HepG2 (cell line): ENCODE results near the gene TMEM139. TPM values are rescaled to one million over a fixed set of nuclear protein-coding genes. Genes with fewer than 3 reads are reported as not detected.

ENCODE experiments used
- ATF3 ChIP-seq: sonication (generic); formaldehyde crosslinking; IDR thresholded peaks from 2 replicates; pipeline ENCODE4 v1.4.0; 2020; ENCODE audit warnings: missing genetic modification reagents
- ELF3 ChIP-seq: IDR thresholded peaks from 2 replicates; pipeline ENCODE4 v1.6.1; 2016; ENCODE audit warnings: missing genetic modification reagents, missing compliant biosample characterization
- FOXA3 ChIP-seq: IDR thresholded peaks from 2 replicates; pipeline ENCODE4 v1.6.1; 2016; ENCODE audit warnings: missing genetic modification reagents, missing compliant biosample characterization
- MAX ChIP-seq: IDR thresholded peaks from 2 replicates; pipeline ENCODE4 v1.6.1; 2012; ENCODE audit warnings: inconsistent platforms
- NFE2L1 ChIP-seq: sonication (generic); formaldehyde crosslinking; IDR thresholded peaks from 2 replicates; pipeline ENCODE4 v1.4.0; 2020; ENCODE audit warnings: missing genetic modification reagents, mild to moderate bottlenecking, borderline replicate concordance
- NFYB ChIP-seq: sonication (generic); formaldehyde crosslinking; IDR thresholded peaks from 2 replicates; pipeline ENCODE4 v1.4.0; 2020; ENCODE audit warnings: missing genetic modification reagents
- NRL ChIP-seq: sonication (generic); formaldehyde crosslinking; IDR thresholded peaks from 2 replicates; pipeline ENCODE4 v1.5.0; 2020; ENCODE audit warnings: missing genetic modification reagents, mild to moderate bottlenecking, moderate library complexity, borderline replicate concordance
- RARA ChIP-seq: IDR thresholded peaks from 2 replicates; pipeline ENCODE4 v1.6.1; 2016; ENCODE audit warnings: missing genetic modification reagents, missing compliant biosample characterization
- RFX3 ChIP-seq: IDR thresholded peaks from 2 replicates; pipeline ENCODE4 v1.6.1; 2016; ENCODE audit warnings: missing biosample characterization, missing genetic modification reagents
- SALL2 ChIP-seq: sonication (generic); formaldehyde crosslinking; IDR thresholded peaks from 2 replicates; pipeline ENCODE4 v1.8.1; 2023; ENCODE audit warnings: mild to moderate bottlenecking, missing genetic modification reagents, inconsistent platforms
- SOX13 ChIP-seq, 3 experiments: fragments of 450-650 bp in 1 of 3; sonication (generic) in 1 of 3; formaldehyde crosslinking in 1 of 3; IDR thresholded peaks in 2 of 3; conservative IDR thresholded peaks in 1 of 3; 2 replicates each; pipeline versions ENCODE4 v1.5.0 to v1.6.1; 2016 to 2020; ENCODE audit warnings: antibody characterized with exemption in 1 of 3, mild to moderate bottlenecking in 1 of 3, missing compliant biosample characterization in 1 of 3, missing genetic modification reagents in 1 of 3, moderate library complexity in 1 of 3
- SP140L ChIP-seq: sonication (generic); formaldehyde crosslinking; IDR thresholded peaks from 2 replicates; pipeline ENCODE4 v1.4.0; 2020; ENCODE audit warnings: missing genetic modification reagents, borderline replicate concordance
- SRSF1 ChIP-seq: fragments of 200-400 bp; formaldehyde crosslinking; optimal IDR thresholded peaks from 2 replicates; pipeline ENCODE3; 2017; ENCODE audit warnings: mild to moderate bottlenecking, low read depth, low read length, moderate library complexity
- TRIM22 ChIP-seq: fragments of 450-650 bp; IDR thresholded peaks from 2 replicates; pipeline ENCODE4 v1.6.1; 2017
- YEATS2 ChIP-seq: sonication (generic); formaldehyde crosslinking; IDR thresholded peaks from 2 replicates; pipeline ENCODE4 v1.4.0; 2020; ENCODE audit warnings: missing genetic modification reagents, borderline replicate concordance
- ZC3H13 ChIP-seq: sonication (generic); formaldehyde crosslinking; IDR thresholded peaks from 2 replicates; pipeline ENCODE4 v1.8.1; 2023; ENCODE audit warnings: mild to moderate bottlenecking, missing genetic modification reagents, moderate library complexity
- ZGPAT ChIP-seq: IDR thresholded peaks from 2 replicates; pipeline ENCODE4 v1.6.1; 2016; ENCODE audit warnings: mild to moderate bottlenecking
- ZNF160 ChIP-seq: sonication (generic); formaldehyde crosslinking; IDR thresholded peaks from 2 replicates; pipeline ENCODE4 v1.8.0; 2022; ENCODE audit warnings: mild to moderate bottlenecking, inconsistent platforms, missing genetic modification reagents
- ZNF30 ChIP-seq: sonication (generic); formaldehyde crosslinking; IDR thresholded peaks from 2 replicates; pipeline ENCODE4 v1.5.0; 2020; ENCODE audit warnings: mild to moderate bottlenecking, missing genetic modification reagents
- ZNF350 ChIP-seq: sonication (generic); formaldehyde crosslinking; IDR thresholded peaks from 2 replicates; pipeline ENCODE4 v1.4.0; 2020; ENCODE audit warnings: mild to moderate bottlenecking, low read depth, missing genetic modification reagents, borderline replicate concordance
- ZNF382 ChIP-seq: sonication (generic); formaldehyde crosslinking; IDR thresholded peaks from 2 replicates; pipeline ENCODE4 v1.5.0; 2020; ENCODE audit warnings: missing genetic modification reagents, mild to moderate bottlenecking, borderline replicate concordance
- ZNF558 ChIP-seq: sonication (generic); formaldehyde crosslinking; IDR thresholded peaks from 2 replicates; pipeline ENCODE4 v1.9.0; 2022; ENCODE audit warnings: mild to moderate bottlenecking, missing genetic modification reagents, borderline replicate concordance
- ZNF572 ChIP-seq: sonication (generic); formaldehyde crosslinking; IDR thresholded peaks from 2 replicates; pipeline ENCODE4 v1.5.1; 2020; ENCODE audit warnings: mild to moderate bottlenecking, missing genetic modification reagents
- ZNF652 ChIP-seq: IDR thresholded peaks from 2 replicates; pipeline ENCODE4 v1.6.1; 2016; ENCODE audit warnings: low read depth, borderline replicate concordance
- ZNF788 ChIP-seq: sonication (generic); formaldehyde crosslinking; IDR thresholded peaks from 2 replicates; pipeline ENCODE4 v1.5.0; 2020; ENCODE audit warnings: mild to moderate bottlenecking, missing genetic modification reagents, borderline replicate concordance
- polyA plus RNA-seq, 8 experiments: library from polyadenylated mRNA; depleted of rRNA in 3 of 8; stranded (reverse) in 7 of 8; unstranded in 1 of 8; fragments of >200 nt; fragmentation: Illumina TruSeq in 4 of 8; extraction: Trizol in 4 of 8; gene quantifications; 2 replicates each; pipeline versions ENCODE4 v1.2.1 to v1.2.3, GENCODE V29; 2011 to 2016; ENCODE audit warnings: low read depth in 4 of 8, missing spikeins in 1 of 8, mixed read lengths in 1 of 8; ENCODE audit not compliant: insufficient read depth in 1 of 8
- total RNA-seq, 5 experiments: library from RNA; depleted of rRNA; stranded (reverse); fragments of >200 nt; fragmentation: Illumina TruSeq; extraction: Trizol; gene quantifications; 2 replicates each; pipeline ENCODE4 v1.2.3, GENCODE V29; 2016; ENCODE audit warnings: low read depth in 1 of 5

TMEM139 gene
- total and polyA plus RNA-seq, 2 of the 13 experiments (the other 11 are each of a cell fraction or from before 2014, with no cell fraction given) = 7.9 to 14.0 TPM

GRCh38 chr7:143248761-143249354 lies 35.9 kb upstream of the TMEM139 start (continued):
- TF ChIP-seq TRIM22 (no peak), SALL2 (CRISPR knock-in tag) (no peak), SOX13 (IDR thresholded peaks at IDR 0.05) (no peak), SOX13 (CRISPR knock-in tag; conservative IDR thresholded peaks at IDR 0.05 in 1 of 2, IDR thresholded peaks at IDR 0.05 in 1 of 2) (peak in 1 of 2 experiments; percentile 44; a peak in 2 of 4 replicates), ZNF788 (CRISPR knock-in tag) (no peak), ELF3 (CRISPR knock-in tag) (0 out of 2 replicates have a peak, but pooled peaks have one; percentile 33), MAX (0 out of 2 replicates have a peak, but pooled peaks have one; percentile 36), ZNF30 (CRISPR knock-in tag) (no peak), ZNF382 (CRISPR knock-in tag) (no peak), NRL (CRISPR knock-in tag) (no peak), NFYB (CRISPR knock-in tag) (no peak), SRSF1 (no peak), FOXA3 (CRISPR knock-in tag) (peak; percentile 47; the same call in 1 of the 2 replicates), SP140L (CRISPR knock-in tag) (no peak), RARA (peak; percentile 60; the same call in 1 of the 2 replicates), ZNF572 (no peak), ZGPAT (peak; percentile 38; the same call in 1 of the 2 replicates), RFX3 (CRISPR knock-in tag) (no peak), ZNF652 (peak; percentile 23; the same call in 1 of the 2 replicates), YEATS2 (CRISPR knock-in tag) (peak; percentile 46; the same call in 1 of the 2 replicates), ZNF160 (CRISPR knock-in tag) (no peak), NFE2L1 (CRISPR knock-in tag) (no peak), ZNF558 (CRISPR knock-in tag) (no peak), ZNF350 (CRISPR knock-in tag) (no peak), ATF3 (CRISPR knock-in tag) (no peak), ZC3H13 (CRISPR knock-in tag) (no peak)
